NCI-H526 treated with DMSO at 0.1 percent for 48 hours (cell line): Measurements from ENCODE around the gene STUM.
A peak's percentile ranks its signal among the peaks of the same experiment; 100 is the strongest.
"Not testable (repeated sequence)": the region's sequence is repeated elsewhere in the genome, so short reads cannot be mapped to it uniquely, and the experiment has no call there.

Source experiments
- DNase-seq: peaks from one replicate; lab custom pipeline; 2025; lab: John Stamatoyannopoulos, UW

The STUM gene

DNA sequence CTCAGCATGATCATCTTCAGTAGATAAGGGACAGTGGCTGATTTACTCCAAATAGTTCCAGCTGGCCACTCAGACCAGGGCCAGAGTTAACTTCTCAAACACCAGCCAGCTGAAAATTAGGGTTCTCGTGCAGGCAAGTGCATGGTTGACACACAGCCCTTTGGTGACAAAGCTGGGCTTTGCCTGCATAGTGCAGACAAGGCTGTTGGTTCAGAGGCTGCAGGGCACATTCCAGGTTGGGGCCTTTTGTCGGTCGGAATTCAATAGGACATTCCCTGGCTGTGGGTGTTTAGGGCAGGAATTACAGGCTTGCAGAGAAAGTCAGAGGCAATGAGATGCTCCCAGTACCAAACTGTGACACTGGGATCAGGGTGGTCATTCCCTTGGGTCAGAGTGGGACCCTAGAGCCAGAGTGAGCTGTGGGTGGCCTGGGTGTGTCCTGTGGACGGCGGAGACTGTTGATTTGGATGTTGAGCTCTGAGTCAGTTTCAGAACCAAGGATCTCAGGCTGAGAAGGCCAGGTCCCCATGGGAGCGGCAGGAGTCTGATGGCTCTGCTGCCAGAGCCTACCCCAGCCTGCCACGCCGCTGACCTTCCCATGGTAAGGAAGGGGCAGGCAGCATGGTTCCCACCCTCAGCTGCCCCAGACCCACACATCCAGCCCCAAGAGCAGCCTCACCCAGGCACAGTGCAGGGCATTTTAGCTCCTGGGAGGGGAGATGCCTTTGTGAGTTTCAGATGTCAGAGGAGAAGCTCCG, 56.2 kb downstream of the STUM start:
- no peak for DNase-seq

DNA sequence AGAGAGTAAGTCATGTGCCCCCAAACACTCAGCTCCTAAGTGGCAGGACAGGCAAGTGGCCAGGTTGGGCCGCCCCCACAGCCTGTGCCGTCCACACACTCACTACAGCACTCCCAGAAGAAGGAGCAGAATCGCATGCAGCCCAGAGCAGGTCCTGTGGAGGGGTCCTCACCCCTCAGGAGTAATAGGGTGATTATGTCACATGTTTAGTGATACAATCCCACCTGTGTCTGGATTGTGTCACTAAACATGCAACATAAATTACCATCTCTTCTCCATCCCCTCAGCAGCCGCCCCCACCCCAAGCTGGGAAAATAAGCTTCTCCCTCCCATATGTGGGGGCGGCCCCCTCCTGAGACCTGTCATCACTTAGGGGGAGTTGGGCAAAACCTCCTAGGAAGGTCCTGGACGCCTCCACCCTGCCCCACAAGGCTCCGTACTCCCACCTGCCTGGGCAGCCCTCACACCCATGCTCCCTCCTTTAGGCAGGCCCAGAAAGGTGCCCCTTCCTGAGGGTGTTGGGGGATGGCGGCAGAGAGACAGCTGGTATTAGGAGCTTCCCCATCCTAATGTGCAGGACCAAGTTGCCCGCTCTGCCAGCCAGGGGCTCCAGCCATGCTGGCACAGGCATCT, 56.9 kb downstream of the STUM start:
- no peak for DNase-seq

DNA sequence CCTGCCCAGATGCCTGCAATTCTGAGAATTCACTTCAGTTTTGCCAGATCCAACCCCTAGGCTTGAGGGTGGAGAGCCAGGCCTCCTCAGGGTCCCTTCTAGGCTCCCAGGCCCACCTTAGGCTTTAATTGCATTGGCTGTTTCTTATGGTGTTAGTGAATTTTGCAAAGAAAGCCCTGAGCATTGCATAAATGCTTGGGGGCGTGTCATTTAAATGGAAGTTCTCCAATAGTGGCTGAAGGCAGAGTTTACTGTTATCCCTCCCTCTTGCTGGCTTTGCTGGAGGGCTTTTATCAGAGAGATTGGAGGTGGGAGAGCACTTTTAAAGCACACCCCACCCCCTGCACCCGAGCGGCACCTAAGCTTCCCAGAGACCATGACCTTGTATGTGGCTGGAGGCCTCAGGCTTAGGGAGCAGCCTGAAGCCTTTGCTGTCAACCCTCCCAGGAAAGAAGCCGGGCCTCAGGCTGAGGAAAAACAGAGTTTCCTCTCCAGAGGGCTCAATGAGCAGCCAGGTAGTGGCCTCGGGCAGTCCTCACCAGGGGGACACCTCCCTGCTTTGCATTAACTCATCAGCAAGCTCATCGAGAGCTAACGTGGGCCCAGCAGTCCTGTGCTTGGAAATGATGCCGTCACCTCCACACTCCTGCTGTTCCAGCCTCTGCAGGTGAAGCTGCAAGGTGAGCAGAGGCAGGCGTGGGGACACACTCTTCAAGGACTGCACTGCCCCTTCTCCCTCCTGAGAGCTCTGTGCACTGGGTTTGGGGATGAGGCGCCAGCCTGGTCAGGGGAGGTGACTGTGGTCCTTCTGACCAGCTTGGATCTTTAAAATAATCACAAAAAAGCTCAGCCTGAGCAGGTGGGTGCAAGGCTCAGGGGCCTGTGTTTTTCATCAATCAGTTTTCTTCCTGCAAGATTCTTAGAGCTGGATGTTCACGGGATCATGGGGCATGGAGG, 58.0 kb downstream of the STUM start:
- peak; percentile 19 for DNase-seq

DNA sequence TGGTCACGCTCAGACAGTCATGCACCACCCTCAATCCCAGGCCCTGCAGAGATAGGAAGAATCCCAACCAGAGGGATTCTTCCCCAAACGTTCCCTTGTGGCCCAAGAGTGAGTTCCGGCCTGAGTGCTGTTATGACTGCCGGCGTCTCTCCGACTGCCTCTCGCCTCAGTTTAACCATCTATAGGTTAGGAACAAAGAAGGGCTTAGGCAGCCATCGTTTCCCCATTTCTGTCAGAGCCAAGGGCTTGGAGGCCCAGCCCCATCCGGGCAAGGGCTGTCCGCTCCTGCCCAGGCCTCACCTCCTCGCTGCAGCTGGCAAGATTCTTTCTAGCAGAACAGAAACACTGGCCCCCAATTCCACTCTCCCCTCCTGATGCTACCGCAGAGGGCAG, 58.7 kb downstream of the STUM start:
- DNase-seq, result no peak

DNA sequence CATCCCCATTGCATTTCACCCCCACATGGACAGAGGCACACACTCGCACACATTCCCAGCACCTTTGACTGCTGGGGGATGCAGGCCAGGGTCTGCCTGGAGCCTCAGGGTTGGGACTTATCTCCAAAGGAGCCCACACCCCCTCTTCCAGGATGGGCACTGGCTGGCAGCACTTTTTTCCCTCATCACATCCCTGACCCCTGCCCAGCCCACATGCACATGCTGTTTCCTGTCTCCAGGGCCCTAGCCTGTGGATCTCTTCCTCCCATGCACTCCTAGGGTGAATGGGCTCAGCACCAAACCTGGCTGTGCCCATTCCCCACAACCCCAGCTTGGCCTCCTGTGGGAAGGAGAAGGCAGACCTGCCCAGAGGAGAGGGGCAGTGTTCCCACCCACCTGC, 59.3 kb downstream of the STUM start:
- no peak for DNase-seq

DNA sequence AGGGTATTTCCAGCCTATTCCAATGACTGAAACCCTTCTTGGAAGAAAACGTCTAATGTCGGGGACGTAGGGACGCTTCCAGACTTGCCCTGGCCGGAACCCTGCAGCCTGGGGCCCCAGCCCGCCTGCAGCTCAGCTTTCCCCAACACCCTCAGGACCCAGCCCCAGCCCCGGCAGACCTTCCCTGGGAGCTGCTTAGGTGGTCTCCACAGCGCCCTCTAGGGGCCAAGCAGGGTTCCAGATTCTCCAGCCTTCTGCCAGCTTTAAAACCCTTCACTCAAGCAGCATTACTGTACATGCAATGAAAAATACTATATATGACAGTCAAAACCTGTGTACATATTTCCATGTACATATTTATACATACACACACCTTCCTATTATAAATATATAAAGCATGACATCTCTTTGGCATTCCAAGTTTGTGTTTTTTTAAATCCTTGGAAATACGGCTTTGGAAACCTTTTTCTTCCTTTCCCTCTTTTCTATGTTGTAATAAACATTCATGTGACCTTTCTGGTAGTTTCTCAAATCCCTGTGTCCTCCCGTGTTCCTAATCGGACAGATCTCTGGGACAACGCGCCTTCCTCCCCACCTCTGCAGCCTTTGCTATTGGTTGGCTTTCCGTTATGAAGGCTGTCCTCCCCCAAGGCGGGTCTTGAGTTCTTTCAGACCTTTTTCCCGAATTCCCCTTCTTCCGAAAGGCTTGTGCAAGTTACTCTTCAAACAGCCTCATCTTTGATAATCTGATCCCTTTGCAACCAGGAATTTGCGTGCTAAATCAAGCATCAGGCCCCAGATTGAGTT, 60.3 kb downstream of the STUM start:
- no peak for DNase-seq

DNA sequence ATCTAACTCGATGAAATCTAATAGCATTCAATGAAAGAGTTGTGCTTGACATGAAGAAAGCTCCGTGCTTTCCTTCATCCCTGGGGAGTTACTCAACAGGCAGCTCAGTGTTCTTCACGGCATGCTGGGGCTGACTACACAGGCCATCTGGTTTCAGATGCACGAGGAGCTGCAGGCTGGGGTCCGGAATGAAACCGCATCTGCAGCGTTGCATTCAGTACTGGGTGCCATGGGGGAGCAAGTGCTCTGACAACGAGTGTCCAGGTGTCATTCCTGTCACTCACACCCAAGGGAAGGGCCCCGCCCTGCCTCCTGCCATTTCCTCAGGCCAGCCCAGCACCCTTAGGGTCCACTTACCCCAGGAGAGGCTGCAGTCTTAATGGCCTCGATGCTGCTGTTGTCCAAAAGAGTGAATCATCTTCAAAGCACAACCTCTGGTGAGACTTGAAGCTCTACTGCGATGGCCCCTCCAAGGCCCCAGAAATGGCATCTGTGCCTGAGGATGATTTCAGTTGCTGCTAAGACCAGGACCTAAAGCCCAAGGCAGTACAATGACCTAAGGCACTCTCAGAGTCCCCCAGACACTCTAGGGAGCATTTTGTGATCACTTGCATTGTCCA, 61.4 kb downstream of the STUM start:
- DNase-seq, result no peak

DNA sequence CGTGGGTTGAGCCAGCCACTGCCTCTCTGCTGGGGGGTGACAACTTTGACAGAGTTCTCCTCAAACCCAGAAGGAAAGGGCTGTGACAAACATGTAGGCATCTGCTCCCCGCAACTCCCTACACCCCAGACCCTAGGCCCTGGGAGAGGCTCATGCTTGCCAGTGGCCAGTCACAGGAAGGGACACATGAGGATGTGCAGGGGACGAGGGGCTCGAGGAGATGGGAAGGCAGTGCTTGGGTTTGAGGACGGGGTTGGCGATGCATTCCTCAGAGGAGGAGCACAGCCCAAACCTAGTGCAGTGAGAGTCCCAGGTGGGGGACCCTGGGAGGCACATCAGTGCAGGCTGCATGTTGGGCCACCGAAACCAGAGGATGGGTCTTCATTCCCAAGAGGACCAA, 62.1 kb downstream of the STUM start:
- DNase-seq, result no peak

DNA sequence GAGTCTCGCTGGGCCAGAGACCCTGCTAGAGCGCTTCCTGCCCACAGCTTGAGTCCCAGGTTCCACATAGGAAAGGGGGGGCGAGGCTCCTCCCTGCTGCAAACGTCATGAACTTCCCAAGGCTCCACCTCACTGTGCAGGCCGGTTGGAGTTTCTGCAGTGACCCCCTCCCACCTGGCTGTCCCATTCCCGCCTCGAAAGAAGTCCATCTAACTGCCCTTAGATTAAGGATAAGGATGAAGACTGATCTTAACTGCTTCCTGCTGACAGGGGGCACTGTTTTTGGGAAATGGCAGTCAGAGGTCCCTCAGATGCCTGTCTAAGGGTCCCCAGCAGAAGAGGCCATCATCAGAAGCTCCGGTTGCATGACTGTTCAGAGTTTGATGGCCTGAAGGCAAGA, 62.7 kb downstream of the STUM start:
- no peak for DNase-seq

DNA sequence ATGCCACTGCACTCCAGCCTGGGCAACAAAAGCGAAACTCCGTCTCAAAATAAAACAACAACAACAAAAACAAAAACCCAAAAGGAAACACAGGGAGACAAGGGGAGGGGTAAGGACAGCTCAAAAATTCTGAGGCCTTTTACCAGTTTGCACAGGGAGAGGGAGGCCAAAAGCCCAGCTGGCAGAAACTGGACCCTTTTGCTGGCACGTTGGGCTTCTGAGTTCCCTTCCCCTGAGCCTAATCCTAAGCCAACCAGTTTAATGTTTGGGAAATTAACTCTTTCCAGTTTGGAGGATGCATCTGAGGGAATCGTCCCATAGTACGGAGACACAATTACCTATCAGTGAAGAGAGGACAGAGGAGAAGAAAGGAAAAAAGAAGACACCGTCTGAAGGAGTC, 63.4 kb downstream of the STUM start:
- not testable (repeated sequence) for DNase-seq

DNA sequence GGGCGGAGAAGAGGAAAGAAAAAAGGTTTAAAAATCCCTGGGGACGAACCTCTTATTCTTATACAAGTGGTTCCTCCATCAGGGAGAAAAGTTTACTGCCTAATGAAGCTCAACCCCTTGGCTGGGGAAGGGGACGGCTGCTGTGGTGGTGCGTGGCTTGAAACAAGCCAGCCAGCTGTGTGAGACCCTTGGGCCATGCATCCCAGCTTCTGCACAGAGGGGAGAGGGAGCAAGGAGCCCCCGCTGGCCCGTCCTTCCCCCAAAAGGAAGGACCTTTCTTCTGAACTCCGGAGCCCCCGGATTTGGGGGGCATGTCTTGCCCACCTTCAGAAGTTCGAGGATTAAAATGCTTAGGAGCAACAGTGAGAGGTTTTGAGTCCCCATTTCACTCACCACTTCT, 67.3 kb downstream of the STUM start:
- DNase-seq, result no peak

DNA sequence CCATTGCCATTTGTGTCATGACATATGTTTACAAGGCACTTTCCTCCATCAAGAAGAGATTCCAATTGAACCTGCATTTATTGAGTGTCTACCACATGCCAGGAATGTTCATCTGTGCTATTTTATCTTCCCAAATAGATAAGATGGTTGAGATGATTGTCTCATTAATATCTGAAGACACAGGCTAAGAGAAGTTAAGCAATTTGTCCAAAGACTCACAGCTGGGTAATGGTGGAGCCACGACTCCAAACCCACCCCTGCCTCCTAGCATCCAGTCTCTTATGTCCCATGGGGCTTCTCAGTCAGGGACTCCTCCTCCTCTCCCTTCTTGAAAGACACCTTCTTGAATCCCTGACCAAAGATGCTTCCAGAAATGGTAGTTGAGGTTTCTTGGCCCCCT, 68.1 kb downstream of the STUM start:
- no peak for DNase-seq

DNA sequence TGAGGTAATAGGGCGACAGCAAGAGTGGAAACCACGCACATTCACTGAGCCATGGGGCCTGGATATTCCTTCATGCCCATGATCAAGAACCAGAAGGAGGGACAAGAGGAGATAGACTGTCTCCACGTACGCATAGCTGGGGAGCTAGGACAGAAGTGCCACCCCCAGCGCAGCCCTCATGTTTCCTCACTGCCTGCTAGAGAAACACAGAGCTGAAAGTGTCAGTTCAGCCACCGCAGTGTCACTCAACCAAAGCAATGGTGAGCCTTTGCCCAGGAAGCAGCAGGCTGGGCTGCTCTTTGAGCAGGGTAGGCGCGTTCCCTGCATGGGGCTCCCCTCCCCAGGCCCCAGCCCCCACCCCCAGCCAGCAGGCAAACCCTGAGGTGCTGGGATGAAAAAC, 68.5 kb downstream of the STUM start:
- no peak for DNase-seq

DNA sequence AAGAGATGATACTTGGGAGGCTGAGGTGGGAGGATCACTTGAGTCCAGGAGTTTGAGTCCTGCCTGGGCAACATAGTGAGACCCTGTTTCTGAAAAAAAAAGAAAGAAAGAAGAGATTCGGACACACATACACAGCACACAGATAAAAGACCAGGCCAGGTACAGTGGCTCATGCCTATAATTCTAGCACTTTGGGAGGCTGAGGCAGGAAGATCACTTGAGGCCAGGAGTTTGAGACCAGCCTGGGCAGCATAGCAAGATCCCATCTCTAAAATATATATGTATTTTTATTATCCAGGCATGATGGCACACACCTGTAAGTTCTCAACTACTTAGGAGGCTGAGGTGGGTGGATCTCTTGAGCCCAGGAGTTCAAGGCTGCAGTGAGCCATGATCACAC, 69.2 kb downstream of the STUM start:
- not testable (repeated sequence) for DNase-seq

DNA sequence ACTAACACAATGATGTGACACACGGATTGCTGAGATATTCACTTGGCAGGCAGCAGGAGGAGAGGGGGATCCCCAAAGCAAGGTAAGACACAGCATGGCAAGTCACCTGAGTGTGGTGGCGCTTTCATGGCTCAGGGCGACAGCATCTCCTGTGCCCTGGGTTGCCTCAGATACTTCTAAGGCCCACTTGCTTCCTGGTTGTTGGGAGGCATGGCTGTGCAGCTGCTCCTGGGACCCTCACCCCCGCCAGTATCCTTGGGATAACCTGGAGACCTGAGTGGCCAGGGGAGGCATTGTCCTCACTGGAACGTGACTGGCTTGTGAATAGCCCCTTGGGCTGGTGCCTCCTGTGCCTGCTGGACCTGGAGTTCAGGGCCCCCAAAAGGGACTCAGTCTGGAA, 69.8 kb downstream of the STUM start:
- DNase-seq, result no peak

DNA sequence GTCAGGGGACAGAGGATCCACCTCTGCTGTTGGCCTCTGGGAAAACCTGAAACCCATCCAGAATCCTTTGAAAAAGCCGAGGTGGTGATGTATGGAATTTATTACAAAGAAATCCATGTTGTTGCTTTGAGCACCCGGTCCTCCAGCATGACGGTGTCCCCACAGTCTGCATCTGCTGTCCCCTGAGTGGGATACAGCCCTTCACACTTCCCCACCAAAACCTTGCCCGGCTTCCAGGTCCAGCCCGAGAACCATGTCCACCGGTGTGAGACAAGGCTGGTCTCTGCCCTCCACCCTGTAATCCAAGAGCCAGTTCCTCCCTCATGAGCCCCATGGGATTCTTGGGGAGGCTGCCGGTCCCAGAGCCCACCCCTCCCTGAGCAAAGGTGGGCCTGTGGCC, 70.5 kb downstream of the STUM start:
- no peak for DNase-seq

DNA sequence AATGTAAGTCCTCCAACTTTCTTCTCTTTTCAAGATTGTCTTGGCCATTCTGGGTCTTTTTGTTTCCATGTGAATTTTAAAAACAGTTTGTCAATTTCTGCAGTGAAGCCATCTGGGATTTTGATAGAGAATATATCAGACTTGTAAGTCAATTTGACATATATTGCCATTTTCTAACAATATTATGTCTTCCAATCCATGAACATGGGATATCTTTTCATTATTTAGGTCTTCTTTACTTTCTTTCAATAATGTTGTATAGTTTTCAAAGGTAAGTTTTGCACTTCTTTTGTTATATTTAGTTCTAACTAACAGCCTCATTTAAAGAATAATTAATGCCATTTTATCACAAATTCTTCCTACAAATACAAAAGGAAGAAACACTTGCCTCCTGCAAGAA, 73.4 kb downstream of the STUM start:
- no peak for DNase-seq

DNA sequence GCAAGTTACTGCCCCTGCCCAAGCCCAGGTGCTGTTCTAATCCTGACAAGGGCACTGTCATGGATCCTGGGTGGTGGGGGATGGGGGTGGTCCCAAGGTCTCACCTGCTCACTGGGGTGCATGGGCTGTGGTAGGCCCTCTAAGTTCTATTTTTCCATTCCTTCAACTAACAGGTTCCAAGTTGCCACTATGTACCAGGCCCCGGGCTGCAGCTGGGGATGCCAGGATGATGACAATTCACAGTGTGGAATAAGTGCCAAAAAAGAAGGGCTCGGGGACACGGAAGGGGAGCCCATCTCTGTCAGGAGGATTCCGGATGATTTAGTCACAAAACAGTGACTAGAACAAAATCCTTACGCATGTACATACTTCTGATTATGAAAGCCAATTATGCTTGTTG, 76.0 kb downstream of the STUM start:
- no peak for DNase-seq

DNA sequence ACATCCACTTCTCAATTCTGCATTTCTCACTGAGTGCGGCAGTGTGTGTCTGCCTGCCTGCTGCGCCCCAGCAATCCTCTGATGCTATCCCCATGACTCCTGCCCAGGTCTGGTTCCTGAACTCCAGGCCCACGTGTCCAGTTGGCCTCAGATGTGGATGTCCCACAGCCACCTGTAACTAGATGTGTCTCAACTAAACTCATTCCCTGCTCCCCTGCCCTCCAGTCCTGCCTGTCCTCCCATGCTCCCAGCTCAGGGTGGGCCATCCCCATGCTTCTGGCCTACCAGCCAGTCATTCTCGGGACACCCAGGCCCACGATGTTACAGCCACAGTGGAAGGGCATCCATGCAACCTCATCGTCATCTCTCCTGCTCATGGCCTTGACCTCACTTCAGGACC, 76.8 kb downstream of the STUM start:
- no peak for DNase-seq

DNA sequence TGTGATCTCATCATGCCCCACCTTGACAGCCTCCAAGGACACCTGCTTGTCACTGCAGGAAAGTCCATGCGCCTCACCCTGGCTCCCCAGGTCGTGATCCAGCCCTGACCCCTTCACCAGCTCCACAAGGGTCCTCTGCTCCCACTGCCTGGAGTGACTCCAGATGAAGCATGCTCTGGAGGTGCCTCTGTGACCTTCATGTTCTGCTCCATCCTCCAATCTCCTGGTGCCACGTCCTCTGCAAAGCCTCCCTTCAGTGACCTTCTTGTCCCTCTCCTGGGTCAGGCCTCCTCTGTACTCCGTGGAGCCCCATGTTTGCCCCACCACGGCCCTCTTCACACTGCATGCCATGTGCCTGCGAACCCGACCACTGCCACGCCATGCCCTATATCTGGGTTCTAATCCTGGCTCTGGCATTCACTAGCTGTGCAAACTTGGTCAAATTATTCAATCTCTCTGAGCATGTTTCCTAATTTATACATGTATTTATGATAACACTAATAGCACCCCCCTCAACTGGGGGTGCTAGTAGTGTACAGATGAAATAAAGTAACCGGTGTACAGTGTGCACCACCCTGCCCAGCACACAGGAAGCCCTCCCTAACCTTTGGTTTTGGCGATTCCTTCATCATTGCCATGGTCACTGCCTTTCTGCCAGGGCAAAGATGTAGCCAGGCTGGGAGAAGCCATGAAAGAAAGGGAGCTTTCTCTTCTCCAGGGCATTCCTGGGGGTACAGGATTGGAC, 77.4 kb downstream of the STUM start:
- no peak for DNase-seq

DNA sequence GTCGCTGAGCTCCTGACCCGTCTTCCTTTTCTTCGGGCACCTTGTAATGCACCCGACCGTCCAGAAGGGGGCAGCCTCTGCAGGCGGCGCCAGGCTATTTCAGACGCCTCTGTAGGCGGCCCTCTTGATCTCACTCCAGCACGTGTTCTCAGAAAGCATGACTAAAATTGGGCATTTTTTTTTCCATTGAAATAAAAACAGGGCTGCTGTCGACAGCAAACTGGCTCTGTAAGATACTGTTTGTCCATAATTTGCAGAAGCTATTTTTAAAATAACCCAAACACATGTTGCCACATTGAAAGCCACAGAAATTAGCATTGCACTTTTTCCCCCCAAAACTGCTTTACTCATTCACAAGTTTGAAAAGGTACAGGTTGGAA, 78.0 kb downstream of the STUM start:
- DNase-seq, result no peak
